OCI-LY7 (cell line): ENCODE measurements around the gene STAT4.

Experiments
- CTCF ChIP-seq: fragments of 200-600 bp; sonication (generic); conservative IDR thresholded peaks from 2 replicates; pipeline ENCODE4 v1.5.1; 2014; ENCODE audit warnings: mild to moderate bottlenecking, antibody characterized with exemption, low read length, moderate library complexity, mixed read lengths
- EZH2phosphoT487 ChIP-seq: fragments of 200-600 bp; sonication (generic); IDR thresholded peaks from 2 replicates; pipeline ENCODE4 v1.6.1; 2018; ENCODE audit warnings: low read depth, borderline replicate concordance, mild to moderate bottlenecking, mixed run types, antibody characterized with exemption, low read length, moderate library complexity, mixed read lengths

DNA sequence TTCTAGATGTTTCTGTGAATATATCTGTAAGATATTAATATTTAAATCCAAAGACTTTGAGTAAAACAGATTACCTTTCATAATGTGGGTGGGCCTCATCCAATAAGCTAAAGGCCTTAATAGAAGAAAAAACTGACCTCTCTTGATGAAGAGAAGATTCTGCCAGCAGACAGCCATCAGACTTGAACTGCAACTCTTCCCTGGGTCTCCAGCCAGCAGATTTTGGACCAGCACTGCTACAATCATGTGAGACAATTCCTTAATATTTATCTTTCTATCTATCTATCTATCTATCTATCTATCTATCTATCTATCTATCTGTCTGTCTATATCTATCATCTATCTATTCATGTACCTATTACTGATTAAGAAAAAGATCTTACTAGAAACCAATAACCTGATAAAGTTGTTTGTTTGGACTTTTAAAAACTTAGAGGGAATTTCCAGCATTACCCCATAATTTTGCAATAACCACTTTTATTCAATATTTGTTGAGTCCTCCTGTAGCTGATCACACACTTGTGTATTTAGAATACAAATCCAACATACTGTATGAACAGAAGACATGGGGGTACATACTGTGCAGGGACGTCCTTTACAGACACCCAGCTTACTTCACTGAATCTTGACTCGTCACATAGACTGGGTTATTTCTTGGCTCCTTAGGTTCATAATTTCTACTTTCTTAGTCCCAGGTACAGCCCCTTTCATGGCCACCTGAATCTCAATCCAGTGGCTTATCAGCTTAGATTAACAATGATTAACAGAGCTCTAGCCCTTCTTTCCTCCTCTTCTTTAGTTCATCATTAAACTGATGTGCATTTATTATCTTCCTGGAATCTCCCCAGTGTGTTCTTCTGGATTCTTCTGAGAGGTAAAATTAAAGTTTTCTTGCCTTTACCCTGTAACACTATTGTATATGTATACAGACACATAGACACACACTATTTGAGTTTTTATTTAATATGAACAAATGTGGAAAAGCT, 27.2 kb upstream of the STAT4 start:
- no peak for TF ChIP-seq CTCF
- TF ChIP-seq EZH2phosphoT487: no peak
